ENCODE data around the gene MTA1.

MTA1 gene

DNA sequence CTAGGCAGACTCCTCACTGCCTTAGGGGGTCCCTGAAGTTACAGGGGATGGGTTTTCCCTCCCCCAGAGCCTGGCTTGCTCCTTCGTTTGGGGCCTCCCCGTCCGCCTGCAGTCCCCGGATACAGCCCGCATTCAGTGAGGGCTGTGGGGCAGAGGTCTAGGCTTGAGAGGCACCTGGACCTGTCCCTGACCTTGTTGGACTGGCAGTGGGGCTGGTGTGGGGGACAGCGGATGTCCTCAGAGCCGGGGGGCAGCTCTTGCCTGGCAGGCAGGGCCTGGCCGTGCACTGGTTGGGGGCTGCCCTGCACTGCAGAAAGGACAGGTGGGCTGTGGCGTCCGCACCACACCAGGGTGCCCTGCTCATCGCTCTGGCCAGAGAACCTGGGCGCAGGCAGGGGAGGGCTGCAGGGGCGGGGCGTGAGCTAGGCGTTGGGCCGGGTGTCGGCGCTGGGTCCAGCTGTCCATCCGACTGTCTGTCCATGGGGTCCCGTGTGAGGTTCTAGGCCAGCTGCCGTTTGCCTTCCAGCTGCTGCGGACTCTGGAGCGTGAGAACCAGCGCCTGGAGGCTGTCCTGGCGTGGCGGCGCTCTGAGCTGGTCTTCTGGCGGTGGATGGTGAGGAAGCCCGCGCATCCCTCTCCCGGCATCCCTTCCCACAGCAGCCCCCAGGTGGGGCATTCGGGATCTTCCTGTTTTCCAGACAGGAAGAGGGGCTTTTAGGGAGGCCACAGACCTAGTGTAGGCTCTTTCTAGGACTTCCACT is 77.4 kb downstream of the MTA1 start:
- no peak for DNase-seq (ENCODE audit: low read depth, low spot score)

DNA sequence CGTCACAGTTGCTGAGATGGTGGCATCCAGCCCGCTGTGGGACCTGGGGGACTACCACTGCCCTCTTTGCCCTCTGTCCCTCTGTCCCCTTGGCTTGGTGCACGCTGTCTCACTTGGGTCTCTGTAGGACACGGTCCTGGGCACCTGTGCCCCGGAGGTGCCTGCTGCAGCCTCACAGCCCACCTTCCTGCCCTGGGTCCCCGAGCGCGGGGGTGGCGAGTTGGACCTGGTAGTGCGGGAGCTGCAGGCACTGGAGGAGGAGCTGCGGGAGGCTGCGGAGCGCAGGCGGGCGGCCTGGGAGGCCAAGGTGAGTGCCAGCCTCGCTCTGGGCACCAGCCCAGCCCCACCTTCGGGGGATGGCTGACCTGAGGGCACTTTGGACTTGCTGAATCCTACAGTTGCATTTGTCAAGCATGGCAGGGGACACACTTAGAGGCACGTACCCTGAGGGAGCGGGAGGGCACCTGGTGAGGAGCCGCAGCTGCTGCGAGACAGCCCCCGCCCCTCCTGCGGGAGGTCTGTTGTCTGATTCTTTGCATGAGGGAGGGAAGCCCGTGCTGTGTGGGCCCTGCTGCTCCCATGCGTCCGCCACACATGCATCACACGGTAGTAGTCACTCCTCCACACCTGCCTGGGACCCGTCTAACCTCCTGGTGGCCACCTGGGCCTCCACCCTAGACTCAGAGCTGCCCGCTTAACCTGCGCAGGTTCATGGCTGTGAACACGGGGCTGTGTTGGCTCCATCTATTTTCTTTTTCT is 78.2 kb downstream of the MTA1 start:
- no peak for DNase-seq (ENCODE audit: low read depth, low spot score)

DNA sequence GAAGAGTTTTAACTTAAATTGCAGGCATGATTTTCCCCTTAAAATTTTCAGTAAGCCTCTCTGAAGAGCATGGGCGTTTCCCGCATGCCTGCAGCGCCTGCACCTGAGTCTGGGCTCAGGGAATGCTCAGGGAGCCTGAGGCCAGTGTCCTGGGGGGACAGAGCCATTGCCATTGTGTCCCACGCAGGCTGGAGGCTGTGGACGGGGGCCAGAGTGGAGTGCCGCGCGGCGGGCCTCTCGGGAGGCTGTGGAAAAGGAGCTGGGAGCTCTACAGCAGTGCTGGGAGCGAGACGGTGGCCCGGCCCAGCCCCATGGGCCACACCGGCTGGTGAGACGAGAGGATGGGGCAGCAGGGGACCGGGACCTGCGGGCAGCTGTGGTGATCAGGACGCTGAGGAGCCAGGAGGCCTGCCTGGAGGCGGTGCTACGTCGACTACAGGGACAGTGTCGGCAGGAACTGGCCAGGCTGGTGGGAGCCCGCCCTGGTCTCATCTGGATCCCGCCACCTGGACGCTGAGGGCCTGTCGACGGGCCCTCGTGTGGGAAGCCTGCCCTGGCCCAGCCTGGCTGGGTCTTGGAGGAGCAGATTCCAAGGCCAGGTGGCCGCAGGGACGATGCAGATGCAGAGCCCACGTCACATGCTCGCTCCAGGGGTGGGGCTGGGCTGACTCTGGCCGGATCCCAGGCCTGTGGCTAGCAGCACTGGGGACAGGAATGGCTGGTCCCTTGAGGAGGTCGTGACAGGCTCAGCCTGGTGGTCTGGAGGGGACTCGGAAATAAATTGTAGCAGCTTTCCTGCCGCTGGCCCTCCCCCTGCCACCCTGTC is 79.0 kb downstream of the MTA1 start:
- no peak for DNase-seq (ENCODE audit: low read depth, low spot score)

DNA sequence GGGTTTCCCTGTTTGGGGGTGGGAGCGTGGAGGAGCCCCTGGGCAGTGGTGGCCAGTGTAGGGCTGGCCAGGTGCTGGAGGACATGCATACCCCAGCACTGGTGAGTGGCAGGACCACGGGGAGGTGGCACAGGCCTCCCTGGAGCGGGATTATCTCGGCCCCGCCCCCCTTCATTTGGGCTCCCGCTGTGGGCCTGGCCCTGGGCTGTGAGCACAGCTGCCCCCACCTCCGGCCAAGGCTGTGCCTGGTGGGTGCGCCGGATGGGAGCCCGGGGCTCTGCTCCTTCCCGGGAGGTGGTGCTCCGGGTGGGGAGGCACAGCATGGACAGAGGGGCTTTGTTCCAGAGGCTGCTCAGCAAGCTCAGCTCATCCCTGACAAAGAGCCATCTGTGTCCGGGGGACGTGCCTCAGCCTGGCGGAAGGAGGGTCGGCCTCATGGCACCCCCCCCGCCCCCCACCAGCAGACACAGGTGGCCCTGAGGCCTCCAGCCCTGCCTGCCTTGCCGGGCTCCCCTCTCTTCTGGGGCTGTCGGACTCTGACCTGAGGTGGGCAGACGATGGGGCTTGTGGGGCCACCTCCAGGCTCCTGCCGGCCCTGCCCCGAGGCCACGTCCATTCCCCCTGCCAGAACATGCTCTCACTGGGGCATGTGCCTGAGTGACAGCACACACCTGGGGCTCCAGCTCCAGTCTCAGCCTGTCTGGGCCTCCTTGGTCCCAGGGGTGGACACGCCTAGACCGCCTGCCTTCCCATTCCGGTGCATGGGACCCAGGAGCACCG is 79.8 kb downstream of the MTA1 start:
- DNase-seq (ENCODE audit: low read depth, low spot score) = no peak

DNA sequence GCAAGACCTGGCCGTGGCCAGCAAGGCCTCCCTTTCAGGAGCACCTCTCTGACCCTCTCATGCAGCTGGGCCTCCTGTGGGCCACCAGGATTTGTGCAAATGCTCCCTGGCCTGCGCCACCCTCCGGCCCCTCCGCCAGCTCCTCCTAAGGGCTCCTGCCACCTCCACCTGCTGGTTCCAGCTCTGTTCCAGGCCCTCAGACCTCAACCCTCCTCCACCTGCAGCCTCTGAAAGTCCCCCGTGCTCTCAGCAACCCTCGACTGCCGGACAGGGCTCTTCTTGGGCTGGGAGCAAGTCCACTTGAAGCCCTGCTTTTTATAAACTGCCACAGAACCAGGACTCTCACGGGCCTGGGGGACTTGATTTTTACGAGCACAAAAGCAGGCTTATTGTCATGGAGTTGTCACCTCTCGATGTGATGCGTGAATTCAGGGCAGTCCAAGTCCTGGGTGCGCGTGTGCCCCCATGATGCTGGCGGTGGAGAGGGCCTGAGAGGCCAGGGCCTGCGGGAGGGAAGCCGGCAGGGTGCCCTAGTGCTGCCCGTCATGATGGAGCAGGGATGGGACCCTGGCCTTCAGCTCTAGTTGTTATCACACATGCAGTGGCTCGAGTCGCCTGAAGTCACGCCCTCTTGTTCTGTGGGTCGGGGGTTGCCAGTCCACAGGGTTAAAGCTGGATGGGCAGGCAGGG is 80.6 kb downstream of the MTA1 start:
- no peak for DNase-seq (ENCODE audit: low read depth, low spot score)

DNA sequence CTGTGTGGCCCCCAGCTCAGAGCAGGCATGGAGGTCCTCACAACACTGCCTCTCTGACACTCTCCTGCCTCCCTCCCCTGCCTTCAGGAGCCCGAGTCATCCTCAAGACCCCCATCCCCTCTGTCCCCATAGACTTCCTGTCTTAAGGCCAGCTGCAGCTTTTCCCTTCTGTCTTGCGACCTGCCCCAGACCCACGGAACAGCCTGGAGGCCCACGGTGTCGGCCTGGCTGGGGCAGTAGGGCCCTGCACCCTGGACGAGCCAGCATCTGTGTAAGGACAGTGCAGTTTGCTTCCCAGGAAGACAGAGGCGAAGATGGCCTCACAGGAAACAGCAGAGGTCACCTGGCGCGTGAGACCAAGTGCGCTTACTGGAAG is 81.1 kb downstream of the MTA1 start:
- no peak for DNase-seq (ENCODE audit: low read depth, low spot score)

DNA sequence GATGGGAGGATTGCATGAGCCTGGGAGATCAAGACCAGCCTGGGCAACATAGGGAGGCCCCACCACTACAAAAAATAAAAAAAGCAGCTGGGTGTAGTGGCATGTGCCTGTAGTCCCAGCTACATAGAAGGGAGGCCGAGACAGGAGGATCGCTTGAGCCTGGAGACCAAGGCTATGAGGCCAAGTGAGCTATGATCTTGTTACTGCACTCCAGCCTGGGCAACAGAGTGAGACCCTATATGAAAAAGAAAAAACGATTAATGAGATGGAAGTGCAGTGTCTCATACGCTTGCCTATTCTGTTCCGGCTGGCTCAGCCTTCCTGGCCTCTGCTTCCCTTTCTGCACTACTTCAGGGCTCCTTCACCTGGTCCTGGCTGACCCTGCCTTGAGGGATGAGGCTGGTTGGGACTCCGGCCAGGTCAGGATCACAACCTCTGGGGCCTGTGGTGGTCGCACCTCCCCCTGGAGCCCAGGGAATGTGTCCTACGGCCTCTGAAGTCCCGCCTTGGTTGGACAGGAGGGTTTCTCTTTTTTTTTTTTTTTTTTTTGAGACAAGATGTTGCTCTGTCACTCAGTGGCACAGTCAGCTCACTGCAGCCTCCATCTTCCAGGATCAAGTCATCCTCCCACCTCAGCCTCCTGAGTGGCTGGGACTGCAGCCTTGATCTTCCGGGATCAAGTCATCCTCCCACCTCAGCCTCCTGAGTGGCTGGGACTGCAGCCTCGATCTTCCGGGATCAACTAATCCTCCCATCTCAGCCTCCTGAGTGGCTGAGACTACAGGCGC is 82.1 kb downstream of the MTA1 start:
- DNase-seq (ENCODE audit: low read depth, low spot score) = no peak

DNA sequence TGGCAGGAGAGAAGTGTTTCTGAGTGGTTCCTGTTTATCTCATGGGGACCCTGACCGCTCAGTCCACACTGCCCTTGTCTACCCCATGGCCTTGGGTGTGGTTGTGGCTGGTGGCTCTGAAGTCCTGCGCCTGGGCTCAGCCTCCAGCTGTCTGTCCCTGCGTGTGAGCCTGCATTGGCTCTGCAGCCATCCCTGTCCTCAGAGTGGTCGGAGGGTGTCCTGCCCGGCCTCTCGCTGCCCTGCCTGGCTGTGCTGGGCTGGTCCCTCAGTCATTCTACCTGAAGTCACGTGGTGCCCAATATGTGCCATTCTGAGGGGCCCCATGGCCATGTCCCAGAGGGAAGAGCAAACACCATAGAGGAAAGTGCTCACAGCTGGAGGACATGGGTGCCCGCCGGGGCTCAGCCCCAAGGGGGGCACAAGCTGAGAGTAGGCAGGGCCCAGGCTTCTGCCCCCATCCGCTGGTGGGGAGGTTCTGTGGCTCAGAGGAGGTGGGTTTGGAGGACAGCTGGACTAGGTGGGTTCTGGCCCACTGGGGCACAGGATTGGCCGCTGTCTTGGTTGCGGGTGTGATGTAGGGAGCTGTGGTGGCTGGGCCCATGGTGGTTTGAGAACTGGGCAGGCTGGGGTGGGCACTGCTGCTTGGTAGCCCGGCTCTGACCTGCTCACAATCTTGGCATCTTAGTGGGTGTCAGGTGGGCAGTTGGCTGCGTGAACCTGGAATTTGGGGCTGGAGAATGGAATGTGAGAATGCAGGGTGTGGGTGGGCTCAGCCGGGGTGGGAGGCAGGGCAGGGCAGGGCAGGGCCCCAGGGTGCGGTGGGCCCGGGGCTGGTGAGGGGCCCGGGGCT is 83.0 kb downstream of the MTA1 start:
- no peak for DNase-seq (ENCODE audit: low read depth, low spot score)

DNA sequence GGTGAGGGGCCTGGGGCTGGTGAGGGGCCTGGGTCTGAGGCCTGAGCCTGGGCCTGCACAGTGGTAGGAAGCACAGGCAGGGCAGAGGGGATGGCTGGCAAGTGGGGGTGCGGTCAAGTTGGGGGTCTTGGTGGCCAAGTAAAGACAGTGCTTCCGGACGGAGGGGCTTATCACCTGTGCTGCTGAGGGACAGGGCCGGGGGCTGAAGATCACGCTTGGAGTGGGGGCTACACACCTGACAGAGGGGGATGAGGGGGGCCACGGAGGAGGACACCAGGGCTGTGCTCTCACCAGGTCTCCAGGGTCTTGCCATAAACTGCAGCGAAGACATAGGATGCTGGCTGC is 83.6 kb downstream of the MTA1 start:
- DNase-seq (ENCODE audit: low read depth, low spot score) = no peak

DNA sequence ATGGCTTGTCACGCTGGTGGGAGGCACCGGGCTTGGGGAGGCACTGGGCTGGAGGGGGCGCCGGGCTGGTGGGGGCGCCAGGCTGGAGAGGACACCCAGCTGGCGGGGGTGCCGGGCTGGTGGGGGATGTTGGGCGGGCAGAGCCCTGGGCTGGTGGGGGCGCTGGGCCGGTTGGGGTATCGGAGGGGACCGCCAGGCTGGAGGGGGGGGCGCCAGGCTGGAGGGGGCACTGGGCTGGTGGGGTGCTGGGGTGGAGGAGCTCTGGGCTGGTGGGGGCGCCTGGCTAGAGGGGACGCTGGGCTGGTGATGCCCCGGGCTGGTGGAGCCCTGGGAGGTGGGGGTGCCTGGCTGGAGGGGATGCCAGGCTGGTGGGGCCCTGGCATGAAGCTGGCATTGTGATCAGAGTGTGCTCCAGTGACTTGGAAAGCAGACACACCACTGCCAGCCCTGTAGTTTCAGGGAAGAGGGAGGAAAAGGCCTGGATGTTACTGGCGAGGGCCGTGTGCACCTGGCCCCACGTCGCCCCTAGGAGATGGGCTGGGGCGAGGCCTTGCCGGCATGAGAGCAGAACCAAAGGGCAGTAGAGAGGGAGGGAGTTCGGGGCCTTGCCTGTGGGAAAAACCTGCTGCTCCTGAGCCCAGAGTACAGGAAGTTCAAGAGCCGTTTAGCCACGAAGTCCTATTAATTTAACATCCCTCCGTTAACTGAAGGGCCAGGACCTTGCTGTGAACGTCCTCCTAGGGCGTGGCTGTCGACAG is 84.5 kb downstream of the MTA1 start:
- DNase-seq (ENCODE audit: low read depth, low spot score) = no peak

DNA sequence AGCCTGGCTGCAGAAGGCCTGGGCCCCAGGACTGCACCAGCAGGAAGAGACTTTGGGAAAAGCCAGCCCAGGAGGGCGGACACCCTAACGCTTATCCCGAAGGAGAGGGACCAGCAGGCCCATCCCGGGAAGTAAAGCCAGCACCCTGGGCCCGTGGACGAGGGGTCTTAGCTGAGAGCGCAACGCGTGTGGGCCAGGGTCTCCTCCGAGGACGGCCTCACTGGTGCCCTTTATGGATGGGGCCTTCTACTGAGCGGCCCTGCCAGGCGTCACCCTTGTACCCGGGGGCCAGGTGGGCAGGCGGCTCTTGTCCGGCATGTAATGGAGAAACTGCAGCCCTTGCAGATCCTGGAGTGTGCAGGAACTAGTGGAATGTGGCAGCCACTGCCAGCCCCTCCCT is 85.5 kb downstream of the MTA1 start:
- DNase-seq (ENCODE audit: low read depth, low spot score) = no peak

DNA sequence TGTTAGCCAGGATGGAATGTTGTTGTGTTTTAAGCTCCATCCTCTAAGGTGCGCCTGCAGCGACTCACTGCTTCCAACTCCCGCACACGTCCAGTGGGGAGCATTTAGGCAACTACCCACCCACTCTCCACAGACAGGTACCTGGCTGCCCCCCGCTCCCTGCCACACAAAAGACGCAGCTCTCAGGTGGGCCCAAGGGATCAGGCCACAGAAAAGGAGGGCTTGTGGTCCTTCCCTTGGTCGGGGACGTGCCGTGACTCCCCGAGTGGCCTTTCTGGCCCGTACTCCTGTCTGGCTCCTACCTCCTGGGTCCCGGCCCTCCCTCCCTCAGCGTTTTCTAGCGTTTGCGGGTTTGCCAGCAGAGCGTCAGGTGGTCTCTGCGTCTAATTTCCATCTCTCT is 87.6 kb downstream of the MTA1 start:
- DNase-seq (ENCODE audit: low read depth, low spot score) = no peak

DNA sequence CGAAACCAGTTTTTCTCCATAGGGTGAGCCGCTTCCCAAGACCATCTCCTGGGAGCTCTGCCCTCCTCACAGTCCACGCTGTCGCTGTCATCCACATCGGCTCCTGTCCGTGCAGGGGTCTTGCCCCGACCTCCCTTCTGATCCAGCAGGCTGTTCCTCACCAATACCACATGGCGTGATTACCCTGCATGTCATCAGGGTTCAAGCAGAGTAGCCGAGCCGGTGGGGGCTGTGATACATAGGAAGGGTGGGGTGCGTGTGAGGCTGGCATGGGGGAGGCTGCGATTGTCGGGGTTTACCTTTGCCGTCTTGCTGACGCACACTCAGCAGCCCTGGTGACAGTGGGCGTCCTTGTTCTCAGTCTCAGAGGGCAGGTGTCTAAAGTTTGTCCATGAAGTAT is 88.4 kb downstream of the MTA1 start:
- DNase-seq (ENCODE audit: low read depth, low spot score) = no peak

DNA sequence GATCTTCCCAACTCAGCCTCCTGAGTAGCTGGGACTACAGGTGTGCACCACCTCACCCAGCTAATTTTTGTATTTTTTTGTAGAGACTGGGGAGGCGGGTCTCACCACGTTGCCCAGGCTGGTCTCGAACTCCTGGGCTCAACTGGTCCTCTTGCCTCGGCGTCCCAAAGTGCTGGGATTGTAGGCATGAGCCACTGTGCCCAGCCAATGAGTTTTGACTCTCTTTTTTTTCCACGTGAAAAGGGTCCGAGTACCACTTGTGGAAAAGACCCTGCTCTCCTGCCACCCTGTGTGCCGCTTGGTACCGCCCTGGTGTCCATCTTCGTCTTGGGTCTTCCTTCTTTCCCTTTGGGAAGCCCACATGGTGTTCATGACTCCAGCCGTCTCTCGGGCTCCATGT is 89.0 kb downstream of the MTA1 start:
- no peak for DNase-seq (ENCODE audit: low read depth, low spot score)

DNA sequence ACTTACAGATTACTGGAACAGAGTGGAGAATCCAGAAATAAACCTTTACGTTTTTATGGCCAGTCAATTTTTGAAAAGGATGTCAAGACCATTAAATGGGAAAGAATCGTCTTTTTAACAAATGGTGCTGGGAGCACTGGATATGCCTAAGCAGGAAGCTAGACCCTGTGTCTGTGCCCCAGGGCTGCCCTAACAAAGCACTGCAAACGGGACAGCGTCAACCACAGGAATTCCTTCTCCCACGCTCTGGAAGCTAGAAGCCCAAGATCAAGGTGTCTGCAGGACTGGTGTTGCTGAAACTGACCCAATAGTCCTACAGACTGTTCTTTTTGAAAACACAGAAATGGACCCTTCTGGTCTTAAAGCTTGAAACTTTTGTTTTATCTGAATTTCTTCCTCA is 97.5 kb downstream of the MTA1 start:
- DNase-seq (ENCODE audit: low read depth, low spot score) = no peak

DNA sequence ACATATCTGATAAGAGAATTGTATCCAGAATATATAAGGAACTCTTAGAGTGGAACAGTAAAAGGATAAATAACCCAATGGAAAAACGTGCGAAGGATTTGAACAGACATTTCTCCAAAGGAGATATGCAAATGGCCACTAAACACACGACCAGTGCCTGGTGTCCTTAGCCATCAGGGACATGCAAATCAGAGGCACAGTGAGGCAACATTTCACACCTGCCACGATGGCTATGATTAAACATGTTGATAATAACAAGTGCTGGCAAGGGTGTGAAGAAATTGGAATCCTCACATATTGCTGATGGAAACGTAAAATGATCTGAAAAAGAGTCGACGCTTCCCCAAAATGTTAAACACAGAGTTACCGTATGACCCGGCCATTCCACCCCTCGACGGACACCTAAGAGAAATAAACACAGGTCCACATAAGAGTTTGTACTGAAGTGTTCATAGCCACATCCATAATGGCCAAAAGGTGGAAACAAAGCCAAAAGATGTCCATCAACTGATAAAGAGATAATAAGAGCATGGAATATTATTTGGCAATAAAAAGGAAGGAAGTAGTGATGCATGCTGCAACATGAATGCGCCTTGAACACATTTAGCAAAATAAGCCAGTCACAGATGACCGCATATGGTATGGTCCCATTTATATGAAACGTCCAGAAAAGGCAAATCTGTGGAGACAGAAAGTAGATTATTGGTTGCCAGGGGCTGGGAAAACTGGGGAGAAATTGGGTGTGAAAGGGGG is 100.5 kb downstream of the MTA1 start:
- no peak for DNase-seq (ENCODE audit: low read depth, low spot score)
